ENCODE data around the gene PRSS35.

PRSS35 gene, protein sequence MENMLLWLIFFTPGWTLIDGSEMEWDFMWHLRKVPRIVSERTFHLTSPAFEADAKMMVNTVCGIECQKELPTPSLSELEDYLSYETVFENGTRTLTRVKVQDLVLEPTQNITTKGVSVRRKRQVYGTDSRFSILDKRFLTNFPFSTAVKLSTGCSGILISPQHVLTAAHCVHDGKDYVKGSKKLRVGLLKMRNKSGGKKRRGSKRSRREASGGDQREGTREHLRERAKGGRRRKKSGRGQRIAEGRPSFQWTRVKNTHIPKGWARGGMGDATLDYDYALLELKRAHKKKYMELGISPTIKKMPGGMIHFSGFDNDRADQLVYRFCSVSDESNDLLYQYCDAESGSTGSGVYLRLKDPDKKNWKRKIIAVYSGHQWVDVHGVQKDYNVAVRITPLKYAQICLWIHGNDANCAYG

DNA sequence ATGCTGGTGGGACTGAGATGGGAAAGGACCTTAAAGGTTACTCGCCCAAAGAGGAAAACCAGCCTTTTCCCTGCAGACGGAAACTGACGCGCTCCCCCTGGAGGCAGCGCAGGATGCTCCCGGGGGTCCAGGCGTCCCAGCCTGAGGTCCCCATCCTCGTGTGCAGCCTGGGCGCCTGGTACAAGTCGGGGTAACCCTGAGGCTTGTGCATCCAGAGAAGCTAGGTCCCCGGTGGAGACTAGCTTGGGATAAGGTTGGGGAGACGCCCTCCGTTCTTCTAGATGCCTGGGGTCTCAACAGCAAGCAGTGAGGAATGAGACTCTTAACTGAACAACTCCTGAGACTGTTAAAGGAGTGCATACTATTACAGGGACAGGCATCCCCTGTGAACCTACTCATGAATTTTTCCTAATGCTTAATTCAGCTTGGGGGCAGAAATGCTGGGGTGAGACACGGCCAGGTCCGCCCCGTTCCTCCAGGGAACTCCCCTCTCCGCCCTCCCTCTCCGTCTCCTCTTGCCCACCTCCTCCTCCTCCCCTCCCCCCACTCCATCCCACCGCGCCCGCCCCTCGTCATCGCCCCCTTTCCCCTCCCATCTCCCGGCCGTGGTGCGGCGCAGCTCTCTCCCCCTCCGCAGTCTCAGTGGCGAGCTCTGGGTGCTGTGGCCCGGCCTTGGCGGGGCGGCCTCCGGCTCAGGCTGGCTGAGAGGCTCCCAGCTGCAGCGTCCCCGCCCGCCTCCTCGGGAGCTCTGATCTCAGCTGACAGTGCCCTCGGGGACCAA is at the start of gene PRSS35:
PRSS35 (plus strand) TSS at position 634 of the 781 bp plus-strand sequence. CDS start 10,908 bp downstream, outside the sequence.
- Histone ChIP-seq H3K4me1 (peaks cover 0 to 8% (median 0%) of the 10 kb centered on the region in 10 experiments; a peak in 1 of 20 replicates), H3K9me3 (replicated peaks in 1 of 11) (no peaks in the 10 kb centered on the region), H3K27ac (no peak within 1 kb of the TSS), H3K4me2 (peak within 1 kb of the TSS in 2 of 11 experiments; percentile 16 to 27; a peak in 3 of 22 replicates), H3K9ac (no peak within 1 kb of the TSS), H3K36me3 (no peaks in the 10 kb centered on the region), H3K4me3 (no peak within 1 kb of the TSS), H3K27me3 (peaks cover 17 to 29% (median 25%) of the 10 kb centered on the region in 11 experiments), H4K20me1 (no peaks in the 10 kb centered on the region)
- TF ChIP-seq Cebpa-rat (IDR thresholded peaks at IDR 0.05) = no peak

GRCh38 chr6:83463886-83464285 is 48.4 kb upstream of the PRSS35 start:
- Histone ChIP-seq H3K27ac (peak overlapping the region in 4 of 11 experiments; percentile 37 to 68 (median 58); a peak in 7 of 22 replicates), H3K4me1 (peaks cover 0 to 85% (median 20%) of the 10 kb centered on the region in 10 experiments; a peak in 13 of 20 replicates)

DNA sequence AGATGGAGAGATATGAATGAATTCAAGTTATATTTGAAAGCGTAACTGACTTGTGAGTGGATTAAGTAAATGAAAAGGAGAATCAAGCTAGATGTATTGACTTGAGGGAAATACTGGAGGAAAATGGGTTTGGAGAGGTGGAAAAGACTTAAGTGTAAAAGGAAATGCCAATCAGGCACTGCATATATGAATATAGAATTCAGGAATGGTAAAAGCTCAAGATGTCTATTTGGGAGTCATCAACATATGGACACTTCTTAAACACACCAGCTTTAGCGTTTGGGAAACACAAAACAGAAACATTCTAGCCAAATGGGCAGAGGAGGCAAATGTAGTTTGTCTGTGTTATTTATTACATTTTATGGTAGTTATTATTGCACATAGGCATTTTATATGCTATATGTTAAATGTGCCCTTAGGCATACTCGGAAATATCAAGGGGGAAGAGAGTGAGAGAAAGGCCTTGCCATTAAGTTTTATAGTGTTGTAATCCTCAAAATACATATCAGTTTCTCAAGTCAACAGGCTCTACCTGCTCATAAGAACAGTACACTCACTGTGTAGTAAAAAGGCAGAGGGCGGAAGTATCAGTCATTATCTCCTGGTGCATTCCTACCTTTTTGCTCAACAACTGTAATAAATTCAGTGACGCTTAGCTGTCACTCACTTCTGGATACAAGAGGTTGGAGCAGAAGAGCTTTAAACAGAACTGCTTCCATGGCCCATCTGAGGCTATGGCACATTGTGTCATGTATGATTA is 47.8 kb upstream of the PRSS35 start:
- no peaks in the 10 kb centered on the region for H3K36me3 ChIP-seq
- no peaks in the 10 kb centered on the region for H4K20me1 ChIP-seq
- H3K4me3 ChIP-seq = no peak overlapping the region
- H3K4me2 ChIP-seq = peak overlapping the region in 4 of 11 experiments; percentile 7 to 60 (median 54); a peak in 6 of 22 replicates
- H3K4me1 ChIP-seq = peaks cover 0 to 85% (median 13%) of the 10 kb centered on the region in 10 experiments; a peak in 12 of 20 replicates
- H3K27me3 ChIP-seq = no peaks in the 10 kb centered on the region
- peak overlapping the region in 2 of 11 experiments; percentile 31 to 40; a peak in 1 of 22 replicates for H3K9ac ChIP-seq
- no peaks in the 10 kb centered on the region for H3K9me3 ChIP-seq (replicated peaks in 1 of 11)
- peak overlapping the region in 4 of 11 experiments; percentile 37 to 68 (median 58); a peak in 7 of 22 replicates for H3K27ac ChIP-seq
- no peak for TF ChIP-seq Cebpa-rat (IDR thresholded peaks at IDR 0.05)

More at GRCh38 chr6:83463886-83464285, 48.4 kb upstream of the PRSS35 start:
- Histone ChIP-seq H3K9ac (peak overlapping the region in 2 of 11 experiments; percentile 31 to 40; a peak in 1 of 22 replicates), H4K20me1 (no peaks in the 10 kb centered on the region), H3K27me3 (no peaks in the 10 kb centered on the region), H3K4me2 (peak overlapping the region in 4 of 11 experiments; percentile 7 to 60 (median 54); a peak in 5 of 22 replicates), H3K36me3 (no peaks in the 10 kb centered on the region), H3K4me3 (no peak overlapping the region), H3K9me3 (replicated peaks in 1 of 11) (no peaks in the 10 kb centered on the region)
- TF ChIP-seq Cebpa-rat (IDR thresholded peaks at IDR 0.05) = no peak

DNA sequence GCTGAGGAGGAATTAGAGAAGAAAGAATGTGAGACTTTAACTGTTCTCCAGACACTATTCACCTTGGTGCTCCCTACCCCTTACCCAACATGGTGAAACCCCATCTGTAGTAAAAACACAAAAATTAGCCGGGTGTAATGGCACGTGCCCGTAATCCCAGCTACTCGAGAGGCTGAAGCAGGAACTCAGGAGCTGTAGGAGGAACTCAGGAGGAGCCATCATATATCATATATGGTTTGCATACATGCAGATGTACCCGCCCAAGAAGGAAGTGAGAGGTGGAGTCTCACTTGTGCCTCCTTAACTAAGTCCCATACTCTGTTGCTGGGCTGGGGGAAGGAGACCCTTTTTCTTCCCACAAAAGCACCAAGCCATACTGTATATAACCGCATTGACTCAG is 46.0 kb upstream of the PRSS35 start:
- H3K27ac ChIP-seq = peak overlapping the region in 4 of 11 experiments; percentile 73 to 85 (median 81); a peak in 6 of 22 replicates
- TF ChIP-seq Cebpa-rat (IDR thresholded peaks at IDR 0.05) = no peak
- H3K9ac ChIP-seq = no peak overlapping the region
- H3K4me2 ChIP-seq = peak overlapping the region in 4 of 11 experiments; percentile 55 to 68 (median 62); a peak in 7 of 22 replicates
- no peaks in the 10 kb centered on the region for H3K9me3 ChIP-seq (replicated peaks in 1 of 11)
- no peaks in the 10 kb centered on the region for H4K20me1 ChIP-seq
- H3K4me1 ChIP-seq = peaks cover 0 to 89% (median 8%) of the 10 kb centered on the region in 10 experiments; a peak in 11 of 20 replicates
- H3K36me3 ChIP-seq = no peaks in the 10 kb centered on the region
- no peaks in the 10 kb centered on the region for H3K27me3 ChIP-seq
- H3K4me3 ChIP-seq = no peak overlapping the region

- Histone ChIP-seq H3K27ac (peak overlapping the region in 9 of 11 experiments; percentile 31 to 85 (median 66); a peak in 17 of 22 replicates), H3K27me3 (no peaks in the 10 kb centered on the region), H3K36me3 (no peaks in the 10 kb centered on the region), H3K9me3 (replicated peaks in 1 of 11) (no peaks in the 10 kb centered on the region), H4K20me1 (no peaks in the 10 kb centered on the region), H3K9ac (peak overlapping the region in 6 of 11 experiments; percentile 13 to 70 (median 54); a peak in 8 of 22 replicates), H3K4me2 (peak overlapping the region in 7 of 11 experiments; percentile 46 to 69 (median 62); a peak in 13 of 22 replicates), H3K4me1 (peaks cover 0 to 93% (median 8%) of the 10 kb centered on the region in 10 experiments; a peak in 11 of 20 replicates), H3K4me3 (no peak overlapping the region)
- TF ChIP-seq Cebpa-rat (IDR thresholded peaks at IDR 0.05) = no peak
These were observed 44.7 kb upstream of the PRSS35 start for GRCh38 chr6:83467620-83468036.

DNA sequence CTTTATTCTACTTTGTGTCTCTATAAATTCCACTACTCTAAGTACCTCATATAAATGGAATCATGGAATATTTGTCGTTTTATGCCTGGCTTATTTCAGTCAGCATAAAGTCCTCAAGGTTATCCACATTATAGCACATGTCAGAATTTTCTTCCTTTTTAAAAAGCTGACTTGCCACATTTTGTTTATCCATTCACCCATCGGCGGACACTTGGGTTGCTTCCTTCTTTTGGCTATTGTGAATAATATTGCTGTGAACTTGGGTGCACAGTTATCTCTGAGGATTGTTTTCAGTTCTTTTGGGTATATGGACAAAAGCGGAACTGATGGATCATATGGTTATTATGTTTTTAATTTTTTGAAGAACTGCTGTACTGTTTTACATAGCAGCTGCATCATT is 42.3 kb upstream of the PRSS35 start:
- Histone ChIP-seq H4K20me1 (no peaks in the 10 kb centered on the region), H3K9ac (no peak overlapping the region), H3K4me2 (peak overlapping the region in 3 of 11 experiments; percentile 44 to 78 (median 78); a peak in 5 of 22 replicates), H3K36me3 (no peaks in the 10 kb centered on the region), H3K27ac (peak overlapping the region in 3 of 11 experiments; percentile 37 to 54 (median 47); a peak in 4 of 22 replicates), H3K4me1 (peaks cover 0 to 80% (median 8%) of the 10 kb centered on the region in 10 experiments; a peak in 11 of 20 replicates), H3K4me3 (peak overlapping the region in 1 of 10 experiments; percentile 34; a peak in 1 of 20 replicates), H3K27me3 (no peaks in the 10 kb centered on the region), H3K9me3 (replicated peaks in 1 of 11) (no peaks in the 10 kb centered on the region)
- no peak for TF ChIP-seq Cebpa-rat (IDR thresholded peaks at IDR 0.05)

DNA sequence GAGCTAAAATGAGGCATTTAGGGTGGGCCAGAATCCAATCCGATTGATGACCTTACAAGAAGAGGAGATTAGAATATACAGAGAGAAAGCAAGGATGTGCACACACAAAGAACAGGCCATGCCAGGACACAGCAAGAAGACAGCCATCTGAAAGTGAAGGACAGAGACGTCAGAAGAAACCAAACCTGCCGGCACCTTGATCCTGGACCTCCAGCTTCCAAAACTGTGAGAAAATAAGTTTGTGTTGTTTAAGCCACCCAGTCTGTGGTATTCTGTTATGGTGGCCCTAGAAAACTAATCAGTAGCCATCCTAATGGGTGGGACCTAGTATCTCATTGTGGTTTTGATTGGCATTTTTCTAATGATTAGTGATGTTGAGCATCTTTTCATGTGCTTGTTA is 41.7 kb upstream of the PRSS35 start:
- Histone ChIP-seq H3K9me3 (replicated peaks in 1 of 11) (no peaks in the 10 kb centered on the region), H3K9ac (peak overlapping the region in 1 of 11 experiments; percentile 48; a peak in 1 of 22 replicates), H3K36me3 (0 out of 22 replicates have a peak, but pooled peaks cover 0 to under 1% (median 0%) of the 10 kb centered on the region in 11 experiments), H3K4me1 (peaks cover 0 to 74% (median 8%) of the 10 kb centered on the region in 10 experiments; a peak in 11 of 20 replicates), H4K20me1 (no peaks in the 10 kb centered on the region), H3K4me2 (peak overlapping the region in 3 of 11 experiments; percentile 44 to 78 (median 78); a peak in 6 of 22 replicates), H3K27ac (peak overlapping the region in 2 of 11 experiments; percentile 27 to 29; a peak in 2 of 22 replicates), H3K4me3 (peak overlapping the region in 2 of 10 experiments; percentile 28 to 34; a peak in 4 of 20 replicates), H3K27me3 (no peaks in the 10 kb centered on the region)
- no peak for TF ChIP-seq Cebpa-rat (IDR thresholded peaks at IDR 0.05)
